GM12878 (cell line): ENCODE measurements around the gene CTNNA3. TPM values are rescaled to one million over a fixed set of nuclear protein-coding genes. Genes with fewer than 3 reads are reported as not detected.

Experiments used
- ATAC-seq: fragments of 200-7000 bp; cut with Tn5 transposase; 3 replicates; pipeline ENCODE4 v1.9.1; 2020; ENCODE audit warnings: mild to moderate bottlenecking, moderate library complexity
- BruUV-seq: library from RNA; stranded (reverse); fragments of 400-500 nt; replicated peaks from 2 replicates; lab custom pipeline; 2021; lab: Mats Ljungman, UMichigan
- CTCF ChIA-PET: fragments of 300-600 bp; sonication (Branson Sonifier 250); formaldehyde crosslinking; extraction: SDS; loops from one replicate; lab custom pipeline; 2021; ENCODE audit warnings: inconsistent platforms; lab: Yijun Ruan, JAX
- POLR2A ChIA-PET: fragments of 350-600 bp; formaldehyde crosslinking; extraction: SDS; loops from one replicate; lab custom pipeline; 2021; ENCODE audit warnings: inconsistent platforms; lab: Charles Lee
- RAD21 ChIA-PET: fragments of 300-600 bp; sonication (Branson Sonifier 250); formaldehyde crosslinking; loops from one replicate; lab custom pipeline; 2023; ENCODE audit warnings: antibody characterized with exemption; ENCODE audit not compliant: unreplicated experiment; lab: Charles Lee
- SMC1A ChIA-PET: fragments of 300-600 bp; sonication (Branson Sonifier 250); formaldehyde crosslinking; loops from one replicate; lab custom pipeline; 2023; ENCODE audit not compliant: unreplicated experiment, uncharacterized antibody; lab: Charles Lee
- DNase-seq: peaks from one replicate; pipeline ENCODE4 v3.0.0-alpha.2; 2011; ENCODE audit warnings: low read depth, low spot score
- FAIRE-seq: peaks from 3 replicates; lab custom pipeline; 2011; peaks lifted over from hg19 to GRCh38; lab: Jason Lieb, UNC
- H2AFZ ChIP-seq: 2 replicates; pipeline ENCODE4 v1.6.0; 2011; ENCODE audit warnings: low read depth, low read length, control low read depth; ENCODE audit not compliant: control insufficient read depth
- H3K27ac ChIP-seq: 2 replicates; pipeline ENCODE4 v1.5.1; 2011; ENCODE audit warnings: control low read depth; ENCODE audit not compliant: control insufficient read depth, insufficient read depth
- H3K27me3 ChIP-seq, 2 experiments: replicated peaks in 1 of 2; 2 replicates each; pipeline versions ENCODE4 v1.6.0 to v1.6.1; 2011; ENCODE audit warnings: low read length in 1 of 2; ENCODE audit not compliant: control insufficient read depth in 2 of 2, insufficient read depth in 2 of 2
- H3K36me3 ChIP-seq, 2 experiments: 2 replicates each; pipeline ENCODE4 v1.5.1; 2011; ENCODE audit warnings: low read length in 1 of 2; ENCODE audit not compliant: control insufficient read depth in 2 of 2, insufficient read depth in 2 of 2
- H3K4me1 ChIP-seq: 2 replicates; pipeline ENCODE4 v1.6.1; 2011; ENCODE audit warnings: mild to moderate bottlenecking, low read length, moderate library complexity, mixed read lengths; ENCODE audit not compliant: control insufficient read depth, insufficient read depth
- H3K4me2 ChIP-seq: 2 replicates; pipeline ENCODE4 v1.6.0; 2011; ENCODE audit warnings: control low read depth; ENCODE audit not compliant: control insufficient read depth, insufficient read depth
- H3K4me3 ChIP-seq: fragments of 200-600 bp; sonication (generic); 2 replicates; pipeline ENCODE4 v1.5.1; 2016
- H3K79me2 ChIP-seq: 2 replicates; pipeline ENCODE4 v1.6.0; 2011; ENCODE audit warnings: low read length; ENCODE audit not compliant: control insufficient read depth, insufficient read depth
- H3K9ac ChIP-seq: 2 replicates; pipeline ENCODE4 v1.8.0; 2011; ENCODE audit warnings: low read length, control low read depth, mixed read lengths; ENCODE audit not compliant: control insufficient read depth, insufficient read depth
- H3K9me3 ChIP-seq: replicated peaks from 3 replicates; pipeline ENCODE4 v1.5.1; 2011; ENCODE audit warnings: mild to moderate bottlenecking, low read length; ENCODE audit not compliant: control insufficient read depth, insufficient read depth
- H4K20me1 ChIP-seq: 2 replicates; pipeline ENCODE4 v1.6.0; 2011; ENCODE audit not compliant: control insufficient read depth, insufficient read depth
- CEBPZ ChIP-seq: fragments of 150-350 bp; IDR thresholded peaks from 2 replicates; pipeline ENCODE4 v1.6.1; 2016; ENCODE audit warnings: low read depth, low read length
- FOXK2 ChIP-seq: fragments of 450-650 bp; IDR thresholded peaks from 2 replicates; pipeline ENCODE4 v1.6.1; 2017; ENCODE audit warnings: mild to moderate bottlenecking, moderate library complexity
- HDAC6 ChIP-seq: fragments of 200-600 bp; sonication (generic); IDR thresholded peaks from one replicate; pipeline ENCODE4 v1.8.0; 2017; ENCODE audit warnings: antibody characterized with exemption; ENCODE audit not compliant: unreplicated experiment
- IKZF2 ChIP-seq, 2 experiments: fragments of 450-650 bp; IDR thresholded peaks; 2 replicates each; pipeline ENCODE4 v1.6.1; 2017; ENCODE audit warnings: mild to moderate bottlenecking in 2 of 2, moderate library complexity in 2 of 2
- KLF5 ChIP-seq: fragments of 450-650 bp; IDR thresholded peaks from 2 replicates; pipeline ENCODE4 v1.6.1; 2014; ENCODE audit warnings: mild to moderate bottlenecking; ENCODE audit not compliant: partially characterized antibody
- MEF2B ChIP-seq: fragments of 450-650 bp; IDR thresholded peaks from 2 replicates; pipeline ENCODE4 v1.6.1; 2018; ENCODE audit warnings: mild to moderate bottlenecking, moderate library complexity; ENCODE audit not compliant: partially characterized antibody, poor library complexity, severe bottlenecking
- PAX5 ChIP-seq: IDR thresholded peaks from 2 replicates; pipeline ENCODE4 v1.6.1; 2011; ENCODE audit warnings: low read depth, low read length, borderline replicate concordance
- PBX3 ChIP-seq: IDR thresholded peaks from 2 replicates; pipeline ENCODE4 v1.6.1; 2011; ENCODE audit warnings: mild to moderate bottlenecking, low read depth, low read length, moderate library complexity; ENCODE audit not compliant: insufficient replicate concordance
- PML ChIP-seq: IDR thresholded peaks from 2 replicates; pipeline ENCODE4 v1.6.1; 2012; ENCODE audit warnings: low read length, inconsistent platforms
- SPI1 ChIP-seq: IDR thresholded peaks from 2 replicates; pipeline ENCODE4 v1.6.1; 2011; ENCODE audit warnings: low read depth, mild to moderate bottlenecking, low read length, moderate library complexity, borderline replicate concordance; ENCODE audit not compliant: insufficient read depth
- SREBF1 ChIP-seq: IDR thresholded peaks from 2 replicates; pipeline ENCODE4 v1.6.1; 2012; ENCODE audit warnings: mild to moderate bottlenecking, low read length
- SREBF2 ChIP-seq: IDR thresholded peaks from 2 replicates; pipeline ENCODE4 v1.6.1; 2012; ENCODE audit warnings: mild to moderate bottlenecking, low read length
- WGBS: methylation state at CpG from one replicate; pipeline ENCODE4 v1.1.6; 2016; ENCODE audit warnings: low lambda C conversion rate; ENCODE audit not compliant: insufficient replicate concordance, insufficient coverage; ENCODE audit errors: missing lambda C conversion rate; 5-methylcytosine and 5-hydroxymethylcytosine counted together
- in situ Hi-C: fragments of 300-500 bp; cut with MboI; formaldehyde crosslinking; loops from 9 replicates; pipeline ENCODE4 v1.14.3; 2018; ENCODE audit warnings: mixed read lengths
- intact Hi-C: fragments of 100-400 bp; cut with micrococcal nuclease; formaldehyde crosslinking; loops from one replicate; pipeline ENCODE4 v1.14.2; 2022; ENCODE audit not compliant: unreplicated experiment
- polyA plus RNA-seq, 11 experiments: library from polyadenylated mRNA; depleted of rRNA in 4 of 11; unstranded in 6 of 11; stranded (reverse) in 5 of 11; fragments of >200 nt; fragmentation: Nextera tagmentation in 4 of 11; fragmentation: Illumina TruSeq in 1 of 11; extraction: Ambion mirVana in 4 of 11; extraction: Trizol in 1 of 11; gene quantifications; 1 replicate in 1 of 11; 2 replicates in 10 of 11; pipeline versions ENCODE4 v1.2.1 to v1.2.3, GENCODE V29; 2011 to 2016; ENCODE audit warnings: inconsistent platforms in 2 of 11, missing spikeins in 2 of 11, low read depth in 1 of 11
- total RNA-seq, 4 experiments: library from RNA; depleted of rRNA in 3 of 4; stranded (reverse); fragments of >200 nt in 3 of 4; fragmentation: Illumina TruSeq in 1 of 4; extraction: Trizol in 1 of 4; gene quantifications; 2 replicates each; pipeline versions ENCODE4 v1.2.1 to v1.2.3, GENCODE V29; 2013 to 2021

CTNNA3 gene
- total and polyA plus RNA-seq, 10 of the 15 experiments (the other 5 are each of a cell fraction or from before 2014, with no cell fraction given): under 0.01 to 4.5 (median 0.22) TPM; not detected in 2

GRCh38 chr10:66041771-66042170 lies 1654.2 kb downstream of the CTNNA3 start:
- no peak for TF ChIP-seq SPI1
- no peak for TF ChIP-seq PML
- TF ChIP-seq CEBPZ: no peak
- no peak for TF ChIP-seq MEF2B
- TF ChIP-seq HDAC6: no peak
- TF ChIP-seq PAX5: no peak
- TF ChIP-seq IKZF2 (IDR thresholded peaks at IDR 0.05): no peak
- TF ChIP-seq SREBF1: no peak
- no peak for TF ChIP-seq KLF5
- TF ChIP-seq SREBF2: no peak
- no peak for TF ChIP-seq FOXK2
- no peak for TF ChIP-seq PBX3
- DNase-seq: no peak
- Histone ChIP-seq H3K4me3 (no peak overlapping the region), H3K9me3 (no peaks in the 10 kb centered on the region), H3K4me1 (no peaks in the 10 kb centered on the region), H3K79me2 (no peaks in the 10 kb centered on the region), H3K9ac (no peak overlapping the region), H3K27me3 (no peaks in the 10 kb centered on the region), H2AFZ (no peak overlapping the region), H3K36me3 (no peaks in the 10 kb centered on the region), H3K27ac (no peak overlapping the region), H4K20me1 (no peaks in the 10 kb centered on the region), H3K4me2 (no peak overlapping the region)
- RAD21 ChIA-PET: no interaction called here
- POLR2A ChIA-PET: no interaction called here
- SMC1A ChIA-PET: no interaction called here
- no peak for FAIRE-seq
- no TSS peak for BruUV-seq
- no peak for ATAC-seq
- CTCF ChIA-PET: no interaction called here
- WGBS: 48% methylated on average over 3 of the region's 3 CpGs
- in situ Hi-C loops (no loop called here), intact Hi-C loops (no loop called here)
